A673 (cell line): ENCODE measurements around the gene CPNE8. TPM values are rescaled to one million over a fixed set of nuclear protein-coding genes. Genes with fewer than 3 reads are reported as not detected.

Experiments used
- BruUV-seq: library from RNA; stranded (reverse); fragments of 400-500 nt; replicated peaks from 2 replicates; lab custom pipeline; 2021; lab: Mats Ljungman, UMichigan
- CTCF ChIA-PET: fragments of 300-600 bp; sonication (Branson Sonifier 250); formaldehyde crosslinking; loops from one replicate; lab custom pipeline; 2022; ENCODE audit warnings: antibody characterized with exemption; lab: Charles Lee
- POLR2A ChIA-PET: fragments of 300-600 bp; sonication (Branson Sonifier 250); formaldehyde crosslinking; loops from one replicate; lab custom pipeline; 2022; ENCODE audit warnings: antibody characterized with exemption; ENCODE audit not compliant: low non-redundant PET; lab: Charles Lee
- DNase-seq: peaks from one replicate; pipeline ENCODE4 v3.0.0-alpha.2; 2015; ENCODE audit warnings: low spot score
- H3K27ac ChIP-seq: fragments of 200-600 bp; sonication (generic); 2 replicates; pipeline ENCODE4 v1.5.1; 2016; ENCODE audit warnings: mixed run types, low read depth, mild to moderate bottlenecking, mixed read lengths, antibody characterized with exemption, low read length; ENCODE audit not compliant: poor library complexity, severe bottlenecking
- H3K27me3 ChIP-seq: fragments of 200-600 bp; sonication (generic); replicated peaks from 2 replicates; pipeline ENCODE4 v1.6.1; 2017; ENCODE audit warnings: mixed run types, low read depth, mild to moderate bottlenecking, mixed read lengths, antibody characterized with exemption, low read length; ENCODE audit not compliant: insufficient read depth, poor library complexity
- H3K36me3 ChIP-seq: fragments of 200-600 bp; sonication (generic); 2 replicates; pipeline ENCODE4 v1.6.1; 2016; ENCODE audit warnings: mixed run types, mild to moderate bottlenecking, mixed read lengths, antibody characterized with exemption, low read length; ENCODE audit not compliant: insufficient read depth, poor library complexity, severe bottlenecking
- H3K4me1 ChIP-seq: fragments of 200-600 bp; sonication (generic); 2 replicates; pipeline ENCODE4 v1.6.1; 2017; ENCODE audit warnings: mixed run types, mild to moderate bottlenecking, mixed read lengths, antibody characterized with exemption, low read length; ENCODE audit not compliant: insufficient read depth, poor library complexity, severe bottlenecking
- H3K4me3 ChIP-seq: fragments of 200-600 bp; sonication (generic); 2 replicates; pipeline ENCODE4 v1.5.1; 2016; ENCODE audit warnings: low read depth, mixed run types, mild to moderate bottlenecking, mixed read lengths, low read length; ENCODE audit not compliant: poor library complexity, severe bottlenecking
- H3K9me3 ChIP-seq: fragments of 200-600 bp; sonication (generic); 2 replicates; pipeline ENCODE4 v1.6.1; 2016; ENCODE audit warnings: mixed run types, low read depth, mild to moderate bottlenecking, mixed read lengths, antibody characterized with exemption, low read length; ENCODE audit not compliant: poor library complexity, severe bottlenecking
- CTCF ChIP-seq: fragments of 300-800, 200-600 bp; sonication (generic); conservative IDR thresholded peaks from 2 replicates; pipeline ENCODE4 v1.5.1; 2017; ENCODE audit warnings: low read depth, mild to moderate bottlenecking, antibody characterized with exemption, low read length, moderate library complexity, mixed read lengths
- EZH2 ChIP-seq: fragments of 200-600 bp; sonication (generic); IDR thresholded peaks from 2 replicates; pipeline ENCODE4 v1.6.1; 2017; ENCODE audit warnings: borderline replicate concordance, low read depth, mild to moderate bottlenecking, mixed read lengths, antibody characterized with exemption, low read length; ENCODE audit not compliant: poor library complexity, severe bottlenecking
- intact Hi-C: fragments of 100-400 bp; cut with micrococcal nuclease; formaldehyde crosslinking; loops from one replicate; pipeline ENCODE4 v1.10.0; 2022; ENCODE audit not compliant: unreplicated experiment
- total RNA-seq: library from RNA; stranded (reverse); gene quantifications from 2 replicates; pipeline ENCODE4 v1.2.3, GENCODE V29; 2021

CPNE8 gene
- total RNA-seq, 1 experiment from 2014 or later, result 1.3 TPM

DNA sequence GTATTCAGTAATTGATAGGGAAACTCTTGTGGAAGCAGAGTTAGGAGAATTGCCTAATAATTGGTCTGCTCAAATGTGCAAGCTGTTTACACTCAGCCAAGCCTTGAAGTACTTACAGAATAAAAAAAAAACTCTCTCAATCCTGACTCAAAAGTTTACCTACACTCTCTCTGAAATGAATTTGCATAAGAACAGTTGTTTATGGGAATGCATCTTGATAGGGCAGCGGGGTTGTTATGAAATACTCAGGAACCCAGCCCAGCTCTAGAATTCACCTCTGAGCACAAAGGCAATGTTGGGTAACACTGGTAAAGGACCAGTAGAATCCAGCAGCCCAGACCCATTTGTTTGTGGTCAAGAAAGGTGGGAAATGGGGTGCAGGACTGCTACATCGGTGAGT, 267.0 kb downstream of the CPNE8 start:
- ChIA-PET POLR2A (no interaction called here), CTCF (no interaction called here)
- Histone ChIP-seq H3K4me3 (no peak overlapping the region), H3K27me3 (no peaks in the 10 kb centered on the region), H3K9me3 (no peaks in the 10 kb centered on the region), H3K4me1 (no peaks in the 10 kb centered on the region), H3K36me3 (no peaks in the 10 kb centered on the region), H3K27ac (no peak overlapping the region)
- no TSS peak for BruUV-seq
- intact Hi-C loops, result no loop called here
- no peak for DNase-seq
- TF ChIP-seq CTCF (no peak), EZH2 (no peak)

- no peak for DNase-seq
- no TSS peak for BruUV-seq
- POLR2A ChIA-PET, result no interaction called here
- CTCF ChIA-PET, result no interaction called here
- Histone ChIP-seq H3K4me3 (no peak overlapping the region), H3K27ac (no peak overlapping the region), H3K36me3 (no peaks in the 10 kb centered on the region), H3K4me1 (no peaks in the 10 kb centered on the region), H3K27me3 (no peaks in the 10 kb centered on the region), H3K9me3 (no peaks in the 10 kb centered on the region)
- intact Hi-C loops, result no loop called here
- TF ChIP-seq CTCF (no peak), EZH2 (no peak)
These were observed 271.9 kb downstream of the CPNE8 start for GRCh38 chr12:38633511-38633910.

DNA sequence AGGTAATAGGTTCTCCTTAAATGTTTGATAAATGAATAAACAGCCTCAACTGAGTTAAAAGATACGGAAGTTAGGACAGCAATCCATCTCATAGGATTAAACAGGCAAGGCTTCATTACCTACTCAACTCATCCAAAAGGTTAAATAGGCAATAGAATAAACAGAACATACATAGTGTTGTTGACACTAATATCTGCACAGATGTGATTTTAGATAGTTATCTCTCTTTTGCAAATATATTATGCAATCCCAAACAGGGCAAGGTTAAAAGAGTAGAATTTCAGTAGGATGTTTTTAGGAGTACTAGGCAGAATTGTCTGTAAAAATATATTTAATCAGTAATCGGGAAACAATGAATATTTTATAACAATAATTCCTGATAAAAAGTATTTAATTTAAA, 276.3 kb downstream of the CPNE8 start:
- ChIA-PET POLR2A (no interaction called here), CTCF (no interaction called here)
- BruUV-seq, result no TSS peak
- no peak for TF ChIP-seq CTCF
- no peak for TF ChIP-seq EZH2
- intact Hi-C loops, result no loop called here
- no peak for DNase-seq
- Histone ChIP-seq H3K9me3 (no peaks in the 10 kb centered on the region), H3K27me3 (no peaks in the 10 kb centered on the region), H3K36me3 (no peaks in the 10 kb centered on the region), H3K27ac (no peak overlapping the region), H3K4me1 (no peaks in the 10 kb centered on the region), H3K4me3 (no peak overlapping the region)
